ENCODE results near the gene ZNF787. TPM values are rescaled to one million over a fixed set of nuclear protein-coding genes. Genes with fewer than 3 reads are reported as not detected.

Gene ZNF787
- total and polyA plus RNA-seq, 2 of the 13 experiments (the other 11 are each of a cell fraction or from before 2014, with no cell fraction given) = 15.1 to 42.8 TPM

DNA sequence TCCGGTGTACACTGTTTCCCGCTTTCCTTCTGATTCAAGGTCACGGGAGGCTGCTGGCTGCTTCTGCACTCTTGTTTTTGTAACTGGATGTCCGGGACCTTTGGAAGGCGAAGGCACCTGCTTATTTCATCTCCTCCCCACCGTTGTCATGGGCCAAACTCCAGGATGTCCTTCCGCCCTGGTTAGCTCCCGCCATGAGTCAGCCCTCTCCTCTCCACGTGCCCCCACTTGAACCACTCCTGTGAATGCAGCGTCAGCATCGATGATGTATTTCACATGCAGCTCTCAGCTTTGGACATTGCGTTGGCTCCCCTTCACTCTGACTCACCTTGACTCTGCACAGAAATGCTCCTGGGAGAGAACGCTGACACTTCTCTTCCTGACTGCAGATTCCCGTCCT, 49.2 kb upstream of the ZNF787 start (continued):
- TF ChIP-seq ZNF33B (CRISPR knock-in tag; IDR thresholded peaks at IDR 0.05) (no peak), ZNF562 (CRISPR knock-in tag; IDR thresholded peaks at IDR 0.05; ENCODE audit: borderline replicate concordance) (no peak), PRPF4 (IDR thresholded peaks at IDR 0.05; ENCODE audit: low read depth, low read length, poor library complexity, severe bottlenecking) (no peak), SP4 (CRISPR knock-in tag; IDR thresholded peaks at IDR 0.05) (no peak), PHF20 (CRISPR knock-in tag; IDR thresholded peaks at IDR 0.05) (peak; percentile 55; the same call in 1 of the 2 replicates), ZNF737 (CRISPR knock-in tag; IDR thresholded peaks at IDR 0.05; ENCODE audit: borderline replicate concordance) (no peak), ZNF572 (CRISPR knock-in tag; IDR thresholded peaks at IDR 0.05) (no peak), ADNP (CRISPR knock-in tag; IDR thresholded peaks at IDR 0.05) (no peak), ZNF556 (CRISPR knock-in tag; IDR thresholded peaks at IDR 0.05; ENCODE audit: borderline replicate concordance) (no peak), ZNF326 (CRISPR knock-in tag; IDR thresholded peaks at IDR 0.05; ENCODE audit: borderline replicate concordance) (no peak), SOX6 (IDR thresholded peaks at IDR 0.05) (no peak), SOX6 (CRISPR knock-in tag; IDR thresholded peaks at IDR 0.05) (0 out of 2 replicates have a peak, but pooled peaks have one; percentile 25), KMT2B (CRISPR knock-in tag; IDR thresholded peaks at IDR 0.05) (peak; percentile 37; the same call in 1 of the 2 replicates), SRSF4 (IDR thresholded peaks at IDR 0.05; ENCODE audit: low read depth, low read length, poor library complexity, severe bottlenecking) (no peak)
- TF ChIP-seq, protein P1, sequence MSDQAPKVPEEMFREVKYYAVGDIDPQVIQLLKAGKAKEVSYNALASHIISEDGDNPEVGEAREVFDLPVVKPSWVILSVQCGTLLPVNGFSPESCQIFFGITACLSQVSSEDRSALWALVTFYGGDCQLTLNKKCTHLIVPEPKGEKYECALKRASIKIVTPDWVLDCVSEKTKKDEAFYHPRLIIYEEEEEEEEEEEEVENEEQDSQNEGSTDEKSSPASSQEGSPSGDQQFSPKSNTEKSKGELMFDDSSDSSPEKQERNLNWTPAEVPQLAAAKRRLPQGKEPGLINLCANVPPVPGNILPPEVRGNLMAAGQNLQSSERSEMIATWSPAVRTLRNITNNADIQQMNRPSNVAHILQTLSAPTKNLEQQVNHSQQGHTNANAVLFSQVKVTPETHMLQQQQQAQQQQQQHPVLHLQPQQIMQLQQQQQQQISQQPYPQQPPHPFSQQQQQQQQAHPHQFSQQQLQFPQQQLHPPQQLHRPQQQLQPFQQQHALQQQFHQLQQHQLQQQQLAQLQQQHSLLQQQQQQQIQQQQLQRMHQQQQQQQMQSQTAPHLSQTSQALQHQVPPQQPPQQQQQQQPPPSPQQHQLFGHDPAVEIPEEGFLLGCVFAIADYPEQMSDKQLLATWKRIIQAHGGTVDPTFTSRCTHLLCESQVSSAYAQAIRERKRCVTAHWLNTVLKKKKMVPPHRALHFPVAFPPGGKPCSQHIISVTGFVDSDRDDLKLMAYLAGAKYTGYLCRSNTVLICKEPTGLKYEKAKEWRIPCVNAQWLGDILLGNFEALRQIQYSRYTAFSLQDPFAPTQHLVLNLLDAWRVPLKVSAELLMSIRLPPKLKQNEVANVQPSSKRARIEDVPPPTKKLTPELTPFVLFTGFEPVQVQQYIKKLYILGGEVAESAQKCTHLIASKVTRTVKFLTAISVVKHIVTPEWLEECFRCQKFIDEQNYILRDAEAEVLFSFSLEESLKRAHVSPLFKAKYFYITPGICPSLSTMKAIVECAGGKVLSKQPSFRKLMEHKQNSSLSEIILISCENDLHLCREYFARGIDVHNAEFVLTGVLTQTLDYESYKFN (CRISPR knock-in tag; conservative IDR thresholded peaks at IDR 0.05) = peak; percentile 75
- TF ChIP-seq, protein P2, sequence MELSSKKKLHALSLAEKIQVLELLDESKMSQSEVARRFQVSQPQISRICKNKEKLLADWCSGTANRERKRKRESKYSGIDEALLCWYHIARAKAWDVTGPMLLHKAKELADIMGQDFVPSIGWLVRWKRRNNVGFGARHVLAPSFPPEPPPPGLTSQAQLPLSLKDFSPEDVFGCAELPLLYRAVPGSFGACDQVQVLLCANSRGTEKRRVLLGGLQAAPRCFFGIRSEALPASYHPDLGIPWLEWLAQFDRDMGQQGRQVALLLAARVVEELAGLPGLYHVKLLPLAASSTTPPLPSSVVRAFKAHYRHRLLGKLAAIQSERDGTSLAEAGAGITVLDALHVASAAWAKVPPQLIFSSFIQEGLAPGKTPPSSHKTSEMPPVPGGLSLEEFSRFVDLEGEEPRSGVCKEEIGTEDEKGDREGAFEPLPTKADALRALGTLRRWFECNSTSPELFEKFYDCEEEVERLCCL (CRISPR knock-in tag; IDR thresholded peaks at IDR 0.05; ENCODE audit: borderline replicate concordance) = peak; percentile 85; the same call in 1 of the 2 replicates
- TF ChIP-seq, protein P3, sequence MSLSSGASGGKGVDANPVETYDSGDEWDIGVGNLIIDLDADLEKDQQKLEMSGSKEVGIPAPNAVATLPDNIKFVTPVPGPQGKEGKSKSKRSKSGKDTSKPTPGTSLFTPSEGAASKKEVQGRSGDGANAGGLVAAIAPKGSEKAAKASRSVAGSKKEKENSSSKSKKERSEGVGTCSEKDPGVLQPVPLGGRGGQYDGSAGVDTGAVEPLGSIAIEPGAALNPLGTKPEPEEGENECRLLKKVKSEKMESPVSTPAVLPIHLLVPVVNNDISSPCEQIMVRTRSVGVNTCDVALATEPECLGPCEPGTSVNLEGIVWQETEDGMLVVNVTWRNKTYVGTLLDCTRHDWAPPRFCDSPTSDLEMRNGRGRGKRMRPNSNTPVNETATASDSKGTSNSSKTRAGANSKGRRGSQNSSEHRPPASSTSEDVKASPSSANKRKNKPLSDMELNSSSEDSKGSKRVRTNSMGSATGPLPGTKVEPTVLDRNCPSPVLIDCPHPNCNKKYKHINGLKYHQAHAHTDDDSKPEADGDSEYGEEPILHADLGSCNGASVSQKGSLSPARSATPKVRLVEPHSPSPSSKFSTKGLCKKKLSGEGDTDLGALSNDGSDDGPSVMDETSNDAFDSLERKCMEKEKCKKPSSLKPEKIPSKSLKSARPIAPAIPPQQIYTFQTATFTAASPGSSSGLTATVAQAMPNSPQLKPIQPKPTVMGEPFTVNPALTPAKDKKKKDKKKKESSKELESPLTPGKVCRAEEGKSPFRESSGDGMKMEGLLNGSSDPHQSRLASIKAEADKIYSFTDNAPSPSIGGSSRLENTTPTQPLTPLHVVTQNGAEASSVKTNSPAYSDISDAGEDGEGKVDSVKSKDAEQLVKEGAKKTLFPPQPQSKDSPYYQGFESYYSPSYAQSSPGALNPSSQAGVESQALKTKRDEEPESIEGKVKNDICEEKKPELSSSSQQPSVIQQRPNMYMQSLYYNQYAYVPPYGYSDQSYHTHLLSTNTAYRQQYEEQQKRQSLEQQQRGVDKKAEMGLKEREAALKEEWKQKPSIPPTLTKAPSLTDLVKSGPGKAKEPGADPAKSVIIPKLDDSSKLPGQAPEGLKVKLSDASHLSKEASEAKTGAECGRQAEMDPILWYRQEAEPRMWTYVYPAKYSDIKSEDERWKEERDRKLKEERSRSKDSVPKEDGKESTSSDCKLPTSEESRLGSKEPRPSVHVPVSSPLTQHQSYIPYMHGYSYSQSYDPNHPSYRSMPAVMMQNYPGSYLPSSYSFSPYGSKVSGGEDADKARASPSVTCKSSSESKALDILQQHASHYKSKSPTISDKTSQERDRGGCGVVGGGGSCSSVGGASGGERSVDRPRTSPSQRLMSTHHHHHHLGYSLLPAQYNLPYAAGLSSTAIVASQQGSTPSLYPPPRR (CRISPR knock-in tag; IDR thresholded peaks at IDR 0.05; ENCODE audit: borderline replicate concordance) = peak; percentile 45; the same call in 1 of the 2 replicates

Measured in HepG2 (cell line).